ENCODE measurements around the gene CLEC4F. TPM values are rescaled to one million over a fixed set of nuclear protein-coding genes. Genes with fewer than 3 reads are reported as not detected.
"Not testable (repeated sequence)": the region's sequence is repeated elsewhere in the genome, so short reads cannot be mapped to it uniquely, and the experiment has no call there.

Gene CLEC4F
- total RNA-seq, 2 donors from 2014 or later, result 0.35 TPM; not detected in 1

GRCh38 chr2:70807102-70807827, 13.1 kb downstream of the CLEC4F start:
- Mint-ChIP-seq H3K9me3 (no peaks in the 10 kb centered on the region), H3K27me3 (peaks cover 12% of the 10 kb centered on the region), H3K27ac (no peak overlapping the region), H3K4me3 (no peak overlapping the region), H3K36me3 (ENCODE audit: low read depth) (no peaks in the 10 kb centered on the region), H3K4me1 (no peaks in the 10 kb centered on the region)
- no peak for ATAC-seq (replicated peaks)

GRCh38 chr2:70806620-70807019, 13.8 kb downstream of the CLEC4F start:
- H3K4me1 Mint-ChIP-seq, result no peaks in the 10 kb centered on the region
- peaks cover 12% of the 10 kb centered on the region for H3K27me3 Mint-ChIP-seq
- H3K4me3 Mint-ChIP-seq, result no peak overlapping the region
- no peak for ATAC-seq (replicated peaks)
- H3K36me3 Mint-ChIP-seq (ENCODE audit: low read depth), result no peaks in the 10 kb centered on the region
- H3K27ac Mint-ChIP-seq, result no peak overlapping the region
- H3K9me3 Mint-ChIP-seq, result no peaks in the 10 kb centered on the region

- Mint-ChIP-seq H3K36me3 (ENCODE audit: low read depth) (no peaks in the 10 kb centered on the region), H3K27ac (no peak overlapping the region), H3K27me3 (peaks cover 12% of the 10 kb centered on the region), H3K4me3 (no peak overlapping the region), H3K9me3 (no peaks in the 10 kb centered on the region), H3K4me1 (no peaks in the 10 kb centered on the region)
- no peak for ATAC-seq (replicated peaks)
Measured at GRCh38 chr2:70806013-70806412, 14.4 kb downstream of the CLEC4F start.

GRCh38 chr2:70801607-70802263, 18.7 kb downstream of the CLEC4F start:
- H3K27ac Mint-ChIP-seq, result no peak overlapping the region

GRCh38 chr2:70799706-70800105, 20.7 kb downstream of the CLEC4F start:
- peaks cover 10% of the 10 kb centered on the region for H3K27me3 Mint-ChIP-seq
- H3K27ac Mint-ChIP-seq, result no peak overlapping the region
- H3K4me1 Mint-ChIP-seq, result no peaks in the 10 kb centered on the region
- no peak overlapping the region for H3K4me3 Mint-ChIP-seq
- peaks cover 4% of the 10 kb centered on the region for H3K9me3 Mint-ChIP-seq
- H3K36me3 Mint-ChIP-seq (ENCODE audit: low read depth), result no peaks in the 10 kb centered on the region
- ATAC-seq (replicated peaks), result no peak

More at GRCh38 chr2:70801607-70802263, 18.7 kb downstream of the CLEC4F start:
- peaks cover 13% of the 10 kb centered on the region for H3K27me3 Mint-ChIP-seq
- ATAC-seq (replicated peaks), result no peak
- peaks cover 4% of the 10 kb centered on the region for H3K9me3 Mint-ChIP-seq
- H3K36me3 Mint-ChIP-seq (ENCODE audit: low read depth), result no peaks in the 10 kb centered on the region
- H3K4me3 Mint-ChIP-seq, result no peak overlapping the region
- no peaks in the 10 kb centered on the region for H3K4me1 Mint-ChIP-seq

GRCh38 chr2:70797996-70798395, 22.4 kb downstream of the CLEC4F start:
- peaks cover 19% of the 10 kb centered on the region for H3K27me3 Mint-ChIP-seq
- not testable (repeated sequence) for ATAC-seq (replicated peaks); H3K4me1 Mint-ChIP-seq; H3K36me3 Mint-ChIP-seq (ENCODE audit: low read depth); H3K27ac Mint-ChIP-seq; H3K9me3 Mint-ChIP-seq; H3K4me3 Mint-ChIP-seq

- no peak for ATAC-seq (replicated peaks)
- H3K27ac Mint-ChIP-seq, result no peak overlapping the region
- peaks cover 22% of the 10 kb centered on the region for H3K27me3 Mint-ChIP-seq
- H3K4me1 Mint-ChIP-seq, result no peaks in the 10 kb centered on the region
- H3K4me3 Mint-ChIP-seq, result no peak overlapping the region
- no peaks in the 10 kb centered on the region for H3K36me3 Mint-ChIP-seq (ENCODE audit: low read depth)
- peaks cover 4% of the 10 kb centered on the region for H3K9me3 Mint-ChIP-seq
Measured at GRCh38 chr2:70797506-70797905, 22.9 kb downstream of the CLEC4F start.

GRCh38 chr2:70796262-70796661, 24.1 kb downstream of the CLEC4F start:
- peaks cover 32% of the 10 kb centered on the region for H3K27me3 Mint-ChIP-seq
- ATAC-seq (replicated peaks), result no peak
- no peak overlapping the region for H3K4me3 Mint-ChIP-seq
- peaks cover 4% of the 10 kb centered on the region for H3K9me3 Mint-ChIP-seq
- H3K36me3 Mint-ChIP-seq (ENCODE audit: low read depth), result no peaks in the 10 kb centered on the region
- H3K4me1 Mint-ChIP-seq, result no peaks in the 10 kb centered on the region
- H3K27ac Mint-ChIP-seq, result no peak overlapping the region

DNA sequence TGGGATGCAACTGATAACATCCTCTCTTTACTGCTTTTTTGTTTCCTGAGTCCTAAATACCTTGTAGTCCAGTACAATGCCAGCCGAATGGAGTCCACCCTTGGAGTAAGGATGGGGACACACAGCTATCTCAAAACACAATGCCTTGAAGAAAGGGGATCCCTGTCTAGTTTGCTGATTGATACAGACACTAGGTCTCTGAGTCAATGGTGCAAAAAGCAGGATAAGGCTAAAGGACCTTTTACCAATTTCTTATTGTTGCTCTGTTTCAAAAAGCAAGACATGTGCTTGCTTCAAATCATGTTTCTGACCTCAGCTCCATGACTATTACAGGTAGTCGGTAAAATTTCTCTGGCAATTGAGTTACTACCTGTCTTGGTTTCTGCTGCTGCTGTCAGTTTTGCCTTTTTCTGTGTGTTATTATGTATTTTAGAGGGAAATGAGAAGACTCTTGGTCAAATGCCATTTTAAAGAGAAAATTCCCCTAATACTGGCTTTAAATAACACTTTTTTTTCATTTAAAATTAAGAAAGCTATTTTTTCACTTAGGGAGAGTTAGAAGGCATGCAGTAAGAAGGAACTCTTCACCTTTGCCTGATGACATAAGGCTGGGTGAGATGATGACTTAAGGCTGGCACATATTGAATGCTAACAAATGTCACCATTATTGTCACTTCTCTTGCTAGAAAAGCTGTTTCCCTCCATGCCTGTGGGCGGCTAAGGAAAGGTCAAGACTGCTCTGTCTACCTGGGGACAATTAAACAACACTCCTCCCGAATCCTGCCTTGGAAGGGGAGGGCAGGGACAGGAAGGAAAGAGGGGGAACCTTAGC, 25.0 kb downstream of the CLEC4F start:
- no peak overlapping the region for H3K4me3 Mint-ChIP-seq
- H3K36me3 Mint-ChIP-seq (ENCODE audit: low read depth), result no peaks in the 10 kb centered on the region
- peaks cover 35% of the 10 kb centered on the region for H3K27me3 Mint-ChIP-seq
- no peak overlapping the region for H3K27ac Mint-ChIP-seq
- H3K4me1 Mint-ChIP-seq, result no peaks in the 10 kb centered on the region
- H3K9me3 Mint-ChIP-seq, result peaks cover 4% of the 10 kb centered on the region
- ATAC-seq (replicated peaks), result no peak

GRCh38 chr2:70793450-70793849, 26.9 kb downstream of the CLEC4F start:
- Mint-ChIP-seq H3K9me3 (no peaks in the 10 kb centered on the region), H3K4me3 (no peak overlapping the region), H3K36me3 (ENCODE audit: low read depth) (no peaks in the 10 kb centered on the region), H3K27me3 (peaks cover 38% of the 10 kb centered on the region), H3K27ac (no peak overlapping the region), H3K4me1 (no peaks in the 10 kb centered on the region)
- no peak for ATAC-seq (replicated peaks)

DNA sequence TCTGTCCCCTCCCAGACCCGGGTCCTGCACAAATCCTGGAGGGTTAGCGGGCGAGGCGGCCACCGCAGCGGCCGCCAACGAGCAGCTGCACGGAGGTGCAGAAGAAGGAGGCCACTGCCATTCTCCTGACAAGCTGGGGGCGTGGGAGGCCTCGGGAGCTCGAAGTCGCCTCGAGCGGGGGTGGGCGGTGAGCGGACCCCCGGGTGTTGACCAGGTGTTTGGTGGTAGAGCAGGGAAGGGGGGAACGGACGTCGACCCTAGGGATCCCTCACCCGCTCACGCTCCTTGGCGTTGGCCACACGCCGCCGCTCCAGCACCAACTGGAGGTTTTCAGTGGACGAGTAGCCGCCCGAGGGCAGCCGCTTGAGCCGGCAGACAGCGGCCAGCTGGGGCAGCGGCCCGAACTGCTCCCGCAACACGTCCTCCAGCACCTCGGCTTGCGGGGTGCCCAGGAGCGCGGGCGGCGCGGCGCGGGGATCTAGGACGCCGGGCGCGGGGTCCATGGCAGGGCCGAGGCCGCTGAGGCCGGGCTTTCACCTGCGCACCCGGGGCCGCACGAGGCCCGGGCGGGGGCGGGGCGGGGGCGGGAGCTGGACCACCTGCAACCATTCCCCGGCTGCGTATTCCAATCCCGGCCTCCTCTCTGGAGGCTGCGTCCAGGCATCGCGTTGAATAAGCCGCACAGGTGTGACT, 30.1 kb downstream of the CLEC4F start, which contains the start of gene FIGLA:
FIGLA (minus strand) TSS at position 508 of the 693 bp plus-strand sequence; CDS start at position 503, 5 bp downstream.
- Mint-ChIP-seq H3K9me3 (no peaks in the 10 kb centered on the region), H3K36me3 (ENCODE audit: low read depth) (no peaks in the 10 kb centered on the region), H3K4me3 (peak within 1 kb of the TSS; percentile 50), H3K27me3 (peaks cover 54% of the 10 kb centered on the region), H3K4me1 (no peaks in the 10 kb centered on the region), H3K27ac (no peak within 1 kb of the TSS)
- ATAC-seq (replicated peaks), result peak; percentile 16

- H3K36me3 Mint-ChIP-seq (ENCODE audit: low read depth), result no peaks in the 10 kb centered on the region
- H3K4me1 Mint-ChIP-seq, result no peaks in the 10 kb centered on the region
- H3K9me3 Mint-ChIP-seq, result no peaks in the 10 kb centered on the region
- no peak overlapping the region for H3K27ac Mint-ChIP-seq
- peaks cover 51% of the 10 kb centered on the region for H3K27me3 Mint-ChIP-seq
- H3K4me3 Mint-ChIP-seq, result peak overlapping the region; percentile 50
- ATAC-seq (replicated peaks), result peak; percentile 77
Measured at GRCh38 chr2:70789304-70790135, 30.9 kb downstream of the CLEC4F start.

- no peaks in the 10 kb centered on the region for H3K9me3 Mint-ChIP-seq
- no peak overlapping the region for H3K27ac Mint-ChIP-seq
- H3K4me1 Mint-ChIP-seq, result no peaks in the 10 kb centered on the region
- H3K36me3 Mint-ChIP-seq (ENCODE audit: low read depth), result no peaks in the 10 kb centered on the region
- peaks cover 29% of the 10 kb centered on the region for H3K27me3 Mint-ChIP-seq
- ATAC-seq (replicated peaks), result peak; percentile 52
- H3K4me3 Mint-ChIP-seq, result no peak overlapping the region
Measured at GRCh38 chr2:70785137-70785911, 35.1 kb downstream of the CLEC4F start.

Measured in activated T-helper 17 cell treated with anti-CD3 and anti-CD28 coated beads, Interleukin-2, amount 50 U/mL, for 72 hours (primary cell).